NK-92 (cell line): Measurements from ENCODE around the gene TSACC.
A peak's percentile ranks its signal among the peaks of the same experiment; 100 is the strongest.

Experiments
- DNase-seq: peaks from one replicate; lab custom pipeline; 2025; ENCODE audit not compliant: unreplicated experiment; lab: John Stamatoyannopoulos, UW

TSACC gene

DNA sequence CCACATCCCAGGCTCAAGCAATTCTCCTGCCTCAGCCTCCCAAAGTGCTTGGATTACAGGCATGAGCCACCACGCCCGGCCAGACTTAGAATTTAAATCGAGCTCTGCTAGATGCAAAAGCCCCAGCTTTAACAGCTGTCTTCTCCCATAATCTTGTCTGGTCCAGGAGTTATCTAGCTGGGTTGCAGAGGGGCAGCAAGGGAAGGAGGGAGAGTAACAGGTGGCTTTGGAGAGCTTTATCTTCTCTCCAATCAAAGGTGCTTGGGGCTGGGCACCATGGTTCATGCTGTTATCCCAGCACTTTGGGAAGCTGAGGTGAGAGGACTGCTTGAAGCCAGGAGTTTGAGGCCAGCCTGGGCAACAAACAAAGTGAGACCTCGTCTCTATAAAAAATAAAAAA, 34.5 kb downstream of the TSACC start:
- DNase-seq, result no peak

DNA sequence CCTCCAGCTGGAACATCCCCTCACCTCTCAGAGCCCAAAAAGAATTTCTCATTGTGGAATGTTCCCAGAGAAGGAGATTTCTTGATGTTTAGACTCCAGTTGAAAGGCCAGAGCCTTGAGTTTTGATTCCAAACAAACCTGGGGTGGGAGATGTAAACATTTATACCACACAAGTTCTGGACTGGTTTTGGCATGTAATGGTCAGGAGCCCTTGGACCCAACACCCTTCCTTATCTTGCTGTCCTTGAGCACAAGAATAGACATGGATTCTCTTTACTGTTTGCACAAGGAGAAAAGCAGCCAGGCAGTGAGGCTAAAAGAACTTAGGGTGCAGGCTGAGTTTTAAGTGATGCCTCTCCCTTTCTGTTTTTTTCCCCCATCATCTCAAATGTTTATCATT, 35.2 kb downstream of the TSACC start:
- DNase-seq, result no peak

DNA sequence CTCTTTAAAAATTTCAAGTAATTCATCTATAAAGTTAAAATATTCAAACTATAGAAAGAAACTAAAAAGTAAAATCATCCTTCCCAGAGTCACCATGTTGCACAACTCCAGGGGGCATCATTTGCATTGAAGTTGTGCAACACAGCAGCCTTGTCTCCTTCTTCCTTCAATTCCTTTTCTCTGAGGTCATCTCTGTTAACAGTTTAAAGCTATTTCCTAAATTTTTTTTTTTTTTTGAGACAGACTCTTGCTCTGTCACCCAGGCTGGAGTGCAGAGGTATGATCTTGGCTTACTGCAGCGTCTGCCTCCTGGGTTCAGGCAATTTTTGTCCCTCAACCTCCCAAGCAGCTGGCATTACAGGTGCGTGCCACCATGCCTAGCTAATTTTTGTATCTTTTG, 37.8 kb downstream of the TSACC start:
- no peak for DNase-seq

DNA sequence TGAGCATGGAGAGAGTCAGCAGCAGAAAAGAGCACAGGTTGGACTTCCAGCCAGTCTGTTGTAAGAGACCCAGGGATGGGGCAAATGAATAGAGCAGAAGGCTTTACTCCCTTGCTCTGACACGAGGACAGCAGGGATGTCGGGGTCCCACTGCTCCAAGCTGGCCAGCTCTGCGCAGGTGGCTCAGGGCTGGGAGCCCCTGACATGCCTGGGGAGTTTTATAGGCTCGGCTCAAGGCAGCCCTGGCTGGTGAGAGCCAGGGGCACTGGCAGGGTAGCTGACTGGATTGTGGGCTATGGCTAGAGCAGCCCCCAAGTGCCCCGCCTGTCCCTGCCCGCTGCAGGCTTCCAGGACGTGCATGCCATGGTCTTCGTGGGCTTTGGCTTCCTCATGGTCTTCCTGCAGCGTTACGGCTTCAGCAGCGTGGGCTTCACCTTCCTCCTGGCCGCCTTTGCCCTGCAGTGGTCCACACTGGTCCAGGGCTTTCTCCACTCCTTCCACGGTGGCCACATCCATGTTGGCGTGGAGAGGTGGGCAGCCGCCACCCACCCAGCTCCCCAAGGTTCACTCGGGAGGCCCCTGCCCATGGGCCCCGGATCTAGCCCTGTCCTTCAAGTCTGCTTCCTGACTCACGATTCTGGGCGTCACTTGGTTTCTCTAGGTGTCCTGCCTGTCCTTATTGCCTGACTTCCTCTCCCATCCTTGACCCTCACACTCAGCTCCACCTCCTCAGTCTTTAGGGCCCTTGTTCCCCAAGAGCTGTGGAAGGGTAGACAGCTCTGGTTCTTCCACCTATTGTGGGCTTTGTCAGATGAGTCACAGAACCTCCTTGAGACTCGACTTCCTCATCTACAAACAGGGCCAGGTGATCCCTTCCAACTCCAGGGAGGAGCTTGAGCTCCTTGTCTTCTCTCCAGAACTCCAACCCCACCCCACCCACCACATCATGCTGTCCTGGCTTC, 38.9 kb downstream of the TSACC start:
- no peak for DNase-seq

DNA sequence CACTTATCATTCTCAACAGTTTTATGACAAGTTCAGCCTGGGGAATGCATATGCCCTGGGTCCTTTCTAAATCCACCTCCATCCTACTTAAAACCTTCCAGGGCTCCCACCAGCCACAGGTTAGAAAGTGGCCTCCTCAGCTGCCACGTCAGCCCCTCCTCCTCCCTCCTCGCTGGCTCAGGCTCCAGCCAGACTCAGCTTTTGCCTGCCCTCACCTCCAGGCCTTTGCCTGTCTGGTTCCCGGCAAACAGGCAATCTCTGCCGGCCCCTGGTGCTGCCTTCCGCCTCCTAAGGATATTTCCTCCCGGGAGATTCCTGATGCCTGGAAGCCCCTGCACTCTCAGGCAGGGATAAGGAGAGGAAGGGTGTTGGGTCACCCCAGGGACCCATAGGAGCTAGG, 40.2 kb downstream of the TSACC start:
- no peak for DNase-seq

DNA sequence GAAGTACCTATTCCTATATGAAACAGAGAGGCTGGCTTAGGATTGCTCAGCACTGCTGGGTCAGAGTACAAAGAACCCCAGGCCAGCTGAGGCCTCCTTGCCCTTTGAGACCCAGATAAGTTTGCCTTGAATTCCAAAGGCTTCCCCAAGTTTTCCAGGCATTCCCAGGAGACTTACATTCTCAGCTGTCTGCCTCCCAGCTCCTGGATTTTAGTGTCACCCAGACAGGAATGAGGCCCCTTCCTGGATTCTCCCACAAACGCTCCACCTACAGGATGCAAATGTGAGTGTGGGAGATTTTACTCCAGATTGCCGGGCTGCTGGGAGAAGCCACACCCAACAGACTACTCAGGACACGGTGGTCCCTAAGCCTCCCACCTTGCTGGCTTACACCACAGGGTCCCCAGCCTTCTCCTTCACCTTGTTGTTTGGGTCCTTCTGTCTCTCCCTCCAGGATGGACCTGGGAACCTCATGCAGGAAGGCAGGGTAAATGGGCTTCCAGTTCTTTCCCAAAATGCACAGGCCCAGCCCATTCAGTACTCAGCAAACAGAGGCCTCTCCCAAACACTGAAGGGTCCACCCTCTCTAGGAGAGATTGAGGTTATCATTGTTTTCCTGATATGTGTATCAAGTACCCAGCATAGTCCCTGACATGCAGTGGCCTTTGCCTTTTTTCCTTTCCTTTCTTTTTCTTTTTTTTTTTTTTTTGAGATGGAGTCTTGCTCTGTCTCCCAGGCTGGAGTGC, 41.3 kb downstream of the TSACC start:
- no peak for DNase-seq

DNA sequence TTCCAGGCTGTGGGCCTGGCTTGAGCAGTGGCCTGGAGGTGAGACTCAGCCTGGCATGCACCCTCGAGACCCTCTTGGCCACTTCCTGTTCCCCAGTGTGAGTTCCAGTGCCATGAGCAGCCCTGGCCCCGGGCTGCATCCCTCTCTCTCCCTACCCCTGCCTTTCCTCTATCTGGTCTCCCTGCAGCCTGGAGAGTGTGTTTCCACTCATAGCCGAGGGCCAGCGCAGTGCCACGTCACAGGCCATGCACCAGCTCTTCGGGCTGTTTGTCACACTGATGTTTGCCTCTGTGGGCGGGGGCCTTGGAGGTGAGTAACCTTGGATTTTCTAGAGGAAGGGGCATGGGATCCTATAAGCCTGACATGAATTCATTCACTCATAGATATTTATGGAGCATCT, 44.2 kb downstream of the TSACC start:
- no peak for DNase-seq

DNA sequence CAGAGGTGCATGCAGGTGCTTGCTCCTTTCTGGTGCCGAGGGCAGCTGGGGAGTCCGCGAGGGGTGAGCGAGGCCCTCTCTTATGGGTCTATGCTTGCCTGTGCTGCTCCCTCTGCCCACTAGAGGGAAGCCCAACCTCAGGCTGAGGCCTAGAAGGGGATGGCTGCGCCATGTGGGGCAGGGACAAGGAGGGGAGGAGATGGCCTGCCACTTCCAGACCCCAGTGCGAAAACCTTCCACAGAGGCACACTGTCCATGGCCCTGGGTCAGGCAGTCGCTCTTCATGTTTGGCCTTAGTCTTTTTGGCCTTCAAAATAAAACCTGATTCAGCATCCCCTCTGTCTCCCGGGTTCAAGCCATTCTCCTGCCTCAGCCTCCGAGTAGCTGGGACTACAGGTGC, 44.7 kb downstream of the TSACC start:
- no peak for DNase-seq

DNA sequence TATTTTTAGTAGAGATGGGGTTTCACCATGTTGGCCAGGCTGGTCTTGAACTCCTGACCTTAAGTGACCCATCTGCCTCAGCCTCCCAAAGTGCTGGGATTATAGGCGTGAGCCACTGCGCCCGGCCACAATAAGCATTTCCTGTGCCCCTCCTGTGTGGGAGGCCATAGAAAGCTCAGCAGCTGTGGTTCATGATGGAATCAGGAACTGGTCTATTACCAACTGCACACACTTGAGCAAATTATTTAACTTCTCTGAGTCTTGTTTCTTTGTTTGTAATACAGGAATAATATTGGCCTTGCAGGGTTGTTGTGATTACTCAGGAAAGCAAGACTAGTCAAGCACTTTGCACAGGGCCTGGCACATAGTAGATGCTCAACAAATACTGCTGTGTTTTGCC, 45.7 kb downstream of the TSACC start:
- DNase-seq, result no peak

DNA sequence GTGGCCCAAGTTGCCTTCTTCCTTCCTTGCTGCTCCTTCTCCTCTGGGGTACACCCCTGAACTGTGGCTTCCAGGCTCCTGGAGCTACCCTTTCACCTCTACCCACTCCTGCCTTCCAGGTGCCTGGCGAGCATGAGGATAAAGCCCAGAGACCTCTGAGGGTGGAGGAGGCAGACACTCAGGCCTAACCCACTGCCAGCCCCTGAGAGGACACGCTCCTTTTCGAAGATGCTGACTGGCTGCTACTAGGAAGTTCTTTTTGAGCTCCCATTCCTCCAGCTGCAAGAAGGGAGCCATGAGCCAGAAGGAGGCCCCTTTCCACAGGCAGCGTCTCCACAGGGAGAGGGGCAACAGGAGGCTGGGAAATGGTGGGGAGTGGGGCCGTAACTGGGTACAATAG, 46.3 kb downstream of the TSACC start:
- DNase-seq, result no peak

DNA sequence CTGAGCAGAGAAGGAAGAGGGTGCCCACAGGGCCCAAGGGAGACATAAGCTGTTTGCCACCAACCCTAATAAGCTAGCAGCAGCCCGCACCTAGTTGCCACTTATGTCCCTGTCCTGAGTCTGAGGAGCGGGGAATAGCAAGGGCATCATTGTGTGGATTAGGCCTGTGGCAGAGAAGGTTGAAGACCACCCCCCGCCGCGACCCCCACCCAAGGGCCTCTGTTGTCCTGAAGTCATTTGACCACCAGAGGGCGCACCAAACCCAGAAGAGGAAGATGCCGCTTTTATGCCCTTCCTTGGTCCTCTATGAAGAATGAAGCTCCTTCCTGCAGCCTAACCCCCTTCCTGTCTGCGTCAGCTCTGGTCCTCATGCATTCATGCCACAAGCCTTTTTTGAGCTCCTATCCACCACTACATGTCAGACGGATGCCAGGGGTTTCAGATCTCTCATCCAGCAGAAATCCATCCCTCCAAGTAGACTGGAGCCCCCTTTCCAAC, 47.3 kb downstream of the TSACC start:
- DNase-seq, result peak; percentile 28

DNA sequence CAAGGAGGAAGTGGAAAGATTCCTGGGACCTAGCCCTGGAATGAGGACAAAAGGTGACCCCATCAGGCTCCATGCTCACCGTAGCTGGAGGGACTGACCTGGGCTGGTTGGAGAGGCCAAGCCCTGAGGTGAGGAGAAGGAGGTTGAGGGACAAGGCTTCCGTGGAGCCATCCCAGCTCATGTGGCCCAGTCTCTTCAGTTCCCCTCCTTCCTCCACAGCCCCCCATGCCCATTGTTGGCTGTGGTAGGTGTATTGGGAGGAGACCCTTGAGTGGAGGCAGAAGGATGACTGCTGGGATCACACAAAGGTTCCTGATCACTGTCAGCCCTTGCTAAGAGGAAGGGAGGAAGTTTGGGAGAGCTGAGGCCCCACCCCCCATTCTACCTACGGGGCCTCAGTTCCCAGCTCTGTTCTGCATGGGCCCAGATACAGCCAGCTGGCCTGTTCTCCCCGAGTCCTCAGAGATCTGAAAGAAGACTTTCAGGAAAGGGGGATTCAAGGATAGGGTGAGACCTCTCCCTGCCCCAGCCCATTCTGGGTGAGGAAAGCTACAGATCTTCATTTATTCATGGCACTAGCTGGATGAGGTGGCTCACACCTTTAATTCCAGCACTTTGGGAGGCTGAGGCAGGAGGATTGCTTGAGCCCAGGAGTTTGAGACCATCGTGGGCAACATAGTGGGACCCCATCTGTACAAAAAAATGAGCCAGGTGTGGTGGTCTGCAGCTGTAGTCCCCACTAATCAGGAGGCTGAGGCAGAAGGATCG, 48.0 kb downstream of the TSACC start:
- DNase-seq, result no peak

DNA sequence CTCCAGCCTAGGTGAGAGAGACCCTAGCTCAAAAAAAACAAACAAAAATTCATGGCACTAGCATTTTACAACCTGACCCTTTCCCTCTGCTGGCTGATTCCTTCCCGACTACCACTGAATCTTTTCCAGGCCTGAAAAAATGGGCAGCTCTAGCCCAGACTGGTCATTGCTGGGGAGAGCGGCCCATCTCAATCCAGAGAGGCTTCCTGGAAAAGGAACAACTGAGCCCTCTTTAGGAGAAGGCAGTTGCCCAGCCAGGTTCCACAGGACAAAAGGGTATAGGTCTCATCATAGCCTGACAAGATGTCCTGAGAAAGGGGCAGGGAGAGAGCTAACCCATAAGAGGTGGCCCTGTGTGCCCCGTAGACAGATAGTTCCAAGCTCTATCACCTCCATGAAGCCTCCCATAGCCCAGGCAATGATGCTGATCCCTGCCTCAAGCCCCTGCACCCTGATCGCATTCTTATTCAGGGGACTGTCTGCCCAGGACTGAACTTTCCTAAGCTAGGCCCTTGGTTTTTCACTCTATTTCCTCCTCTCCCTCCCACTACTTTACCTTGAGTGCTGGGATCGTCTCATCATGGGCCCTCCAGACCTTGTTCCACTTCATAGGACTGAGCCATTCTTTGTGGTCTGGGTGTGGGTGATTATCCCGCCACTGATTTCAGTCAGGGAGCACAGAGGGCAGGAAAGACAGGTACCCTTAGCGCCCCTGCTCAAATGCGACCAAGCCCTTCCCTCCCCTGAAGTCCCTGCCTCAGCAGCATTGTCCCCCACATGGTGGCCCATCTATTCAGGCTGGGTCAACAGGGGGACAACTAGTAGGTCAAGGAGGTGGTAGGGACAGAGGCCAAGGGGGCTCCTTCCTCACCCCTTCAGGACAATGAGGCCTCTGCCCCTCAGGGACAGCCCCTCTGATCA, 48.9 kb downstream of the TSACC start:
- DNase-seq, result no peak

DNA sequence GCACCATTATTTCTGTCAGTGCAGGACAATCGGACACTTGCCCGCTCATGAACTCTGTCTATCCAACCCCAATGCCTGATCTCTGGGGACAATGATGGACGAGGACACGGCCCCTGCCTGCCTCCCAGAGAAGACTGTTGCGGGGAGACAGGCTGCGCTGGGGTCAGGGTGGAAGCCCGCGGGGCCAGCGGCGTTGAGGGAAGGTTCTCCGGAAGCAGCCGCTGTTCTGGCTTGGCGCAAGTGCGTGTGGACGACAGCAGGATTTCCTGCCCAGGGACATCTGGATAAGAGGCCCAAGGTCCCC, 49.5 kb downstream of the TSACC start:
- DNase-seq, result no peak

DNA sequence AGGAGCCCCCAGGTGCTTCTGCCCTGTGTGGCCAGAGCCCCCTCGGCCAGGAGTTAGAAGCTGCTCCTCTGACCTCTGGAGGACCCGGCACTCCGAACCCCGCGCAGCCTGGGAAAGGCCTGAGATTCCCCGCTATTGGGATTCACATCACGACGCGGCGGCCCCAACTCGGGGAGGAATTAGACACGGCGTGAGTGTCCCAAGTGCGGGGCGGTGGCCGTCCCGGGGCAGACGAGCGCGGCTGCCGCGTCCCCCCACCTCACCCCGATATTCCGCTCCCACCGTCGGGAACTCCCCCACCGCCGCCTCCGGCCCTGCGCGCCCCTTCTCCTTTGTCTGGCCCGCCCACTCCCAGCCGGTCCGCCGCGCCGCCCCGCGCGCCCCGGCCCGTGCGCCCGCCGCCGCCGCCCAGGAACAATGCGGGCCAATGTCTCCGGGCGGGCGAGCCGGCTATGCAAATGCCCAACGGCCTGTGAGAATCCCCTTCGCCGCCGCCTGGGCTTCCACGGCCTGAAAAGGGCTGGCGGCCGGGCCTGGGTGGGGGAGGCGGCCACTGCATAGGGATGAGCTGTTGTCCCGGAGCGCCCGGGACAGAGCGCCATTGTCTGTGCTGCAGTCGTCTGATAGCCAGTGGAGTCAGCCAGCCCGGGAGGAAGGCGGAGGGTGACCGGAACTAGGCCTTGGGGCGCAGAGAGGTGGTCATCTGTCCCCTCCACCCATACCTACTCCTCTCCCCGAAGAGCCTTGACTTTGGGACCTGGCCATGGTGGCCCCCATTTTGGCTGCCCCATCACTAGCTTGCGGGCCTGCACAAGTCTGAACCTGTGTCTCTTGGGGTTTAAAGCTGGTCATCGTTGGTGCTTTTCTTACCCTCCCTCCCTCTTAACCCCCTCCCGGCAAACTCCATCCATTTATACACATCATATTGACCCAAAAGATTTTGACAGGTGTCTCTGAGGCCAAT, 50.1 kb downstream of the TSACC start:
- DNase-seq, result no peak

DNA sequence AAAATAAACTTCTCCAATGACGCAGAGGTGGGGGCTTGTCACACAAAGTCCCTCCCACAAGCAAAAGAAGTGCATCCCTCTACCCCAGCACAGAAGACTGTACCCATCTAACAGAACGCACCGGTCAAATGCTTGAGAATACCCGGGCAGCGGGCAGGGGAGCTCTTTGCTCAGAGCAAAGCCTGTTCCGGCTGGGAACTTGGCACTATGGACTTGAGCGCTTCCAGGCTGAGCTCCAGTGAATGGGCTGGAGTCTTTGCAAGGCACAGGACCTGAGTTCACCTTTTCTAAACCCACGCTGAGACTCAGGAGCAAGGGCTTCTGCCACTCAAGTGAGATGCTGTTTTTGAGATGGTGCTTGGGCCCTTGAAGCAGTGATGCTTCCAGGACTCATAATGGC, 51.0 kb downstream of the TSACC start:
- no peak for DNase-seq

DNA sequence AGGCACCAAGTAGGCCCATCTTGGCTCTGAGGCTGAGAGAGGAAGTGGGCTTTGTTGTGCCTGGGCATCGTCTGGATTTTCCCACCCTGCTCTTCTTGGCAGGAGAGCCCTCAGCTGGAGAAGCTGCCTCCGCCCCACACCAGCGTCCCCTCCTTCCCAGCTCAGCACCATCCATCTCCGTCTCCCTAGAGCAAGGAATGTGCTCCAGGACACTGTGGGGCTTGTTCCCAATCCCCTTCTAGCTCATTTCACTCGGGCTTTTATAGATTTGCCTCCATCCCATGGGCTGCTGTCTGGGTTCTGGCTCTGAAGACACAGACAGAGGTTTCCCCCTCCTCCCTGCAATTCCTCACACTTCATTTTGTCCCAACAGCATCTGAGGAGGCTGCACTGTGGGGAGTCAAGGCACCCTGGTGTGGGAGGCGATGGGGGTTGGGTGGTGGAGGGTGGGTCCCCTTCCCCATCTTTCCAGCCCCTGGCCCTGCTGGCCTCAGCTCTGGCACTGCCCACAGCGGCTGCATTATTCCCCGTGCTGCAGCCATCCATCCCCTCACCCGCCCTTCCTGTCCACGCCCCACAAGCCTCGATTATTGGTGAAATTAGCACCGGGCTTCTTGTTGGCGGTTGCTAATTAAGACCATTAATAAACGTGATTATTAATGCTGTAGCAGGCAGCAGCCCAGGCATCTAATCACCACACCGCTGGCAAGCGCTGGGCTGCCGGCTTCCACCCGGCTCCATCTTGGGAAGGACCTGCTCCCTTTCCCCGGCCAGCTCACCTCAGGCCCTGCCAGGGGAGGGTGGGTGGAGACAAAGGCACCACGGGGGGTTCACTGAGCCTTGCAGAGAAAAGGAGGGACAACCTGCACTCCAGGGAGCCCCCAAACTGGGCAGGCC, 52.4 kb downstream of the TSACC start:
- no peak for DNase-seq

DNA sequence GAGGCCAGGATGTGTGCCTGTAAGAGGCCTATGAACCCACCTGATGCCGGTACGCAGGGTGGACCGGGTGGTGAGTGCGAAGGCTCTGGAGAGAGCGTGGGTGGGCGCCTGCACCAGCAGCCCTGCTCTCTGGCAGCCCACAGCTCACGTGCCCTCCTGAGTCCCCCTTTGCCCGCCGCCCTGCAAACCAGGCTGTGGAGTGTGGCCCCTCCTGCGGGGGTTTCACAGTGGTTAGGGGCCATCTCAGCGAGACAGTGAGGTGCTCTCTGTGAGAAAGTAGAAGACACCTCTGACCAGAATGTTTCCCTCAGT, 53.0 kb downstream of the TSACC start:
- DNase-seq, result no peak

DNA sequence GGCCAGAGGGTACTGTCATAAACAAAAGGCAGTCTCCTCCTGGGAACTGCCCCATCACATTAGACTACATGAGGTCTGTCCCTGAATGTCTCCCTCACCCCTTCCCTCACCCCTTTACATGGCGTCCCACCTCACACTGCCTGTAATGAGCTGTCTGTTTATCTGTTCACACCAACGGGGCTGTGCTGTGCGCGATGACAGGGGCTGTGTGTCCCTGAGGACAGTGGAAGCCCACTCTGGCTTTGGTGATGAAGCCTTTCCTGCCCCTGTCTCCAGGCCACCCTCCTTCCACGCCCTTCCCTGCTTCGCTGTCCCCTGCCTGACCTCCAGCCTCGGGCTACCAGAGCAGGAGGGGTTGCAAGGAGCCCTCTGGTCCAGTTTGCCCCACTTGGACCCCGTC, 53.4 kb downstream of the TSACC start:
- DNase-seq, result no peak
